Erythroblast (primary cell): ENCODE results near the gene AFDN.

Experiments
- GATA1 ChIP-seq: IDR thresholded peaks from 2 replicates; pipeline ENCODE4 v1.6.1; 2011; ENCODE audit warnings: low read depth, mild to moderate bottlenecking, control low read depth, low read length, moderate library complexity
- POLR2A ChIP-seq: IDR thresholded peaks from 2 replicates; pipeline ENCODE4 v1.6.1; 2011; ENCODE audit warnings: mild to moderate bottlenecking, low read length

GRCh38 chr6:167918548-167919278, 92.0 kb downstream of the AFDN start:
- no peak for TF ChIP-seq POLR2A
- no peak for TF ChIP-seq GATA1
